GM19351 (cell line): ENCODE results near the gene GAST.

Experiments used
- ATAC-seq: cut with Tn5 transposase; IDR thresholded peaks from one replicate; pipeline ENCODE4 v1.9.1; 2021; ENCODE audit warnings: mild to moderate bottlenecking, moderate library complexity; ENCODE audit not compliant: unreplicated experiment

The GAST gene

DNA sequence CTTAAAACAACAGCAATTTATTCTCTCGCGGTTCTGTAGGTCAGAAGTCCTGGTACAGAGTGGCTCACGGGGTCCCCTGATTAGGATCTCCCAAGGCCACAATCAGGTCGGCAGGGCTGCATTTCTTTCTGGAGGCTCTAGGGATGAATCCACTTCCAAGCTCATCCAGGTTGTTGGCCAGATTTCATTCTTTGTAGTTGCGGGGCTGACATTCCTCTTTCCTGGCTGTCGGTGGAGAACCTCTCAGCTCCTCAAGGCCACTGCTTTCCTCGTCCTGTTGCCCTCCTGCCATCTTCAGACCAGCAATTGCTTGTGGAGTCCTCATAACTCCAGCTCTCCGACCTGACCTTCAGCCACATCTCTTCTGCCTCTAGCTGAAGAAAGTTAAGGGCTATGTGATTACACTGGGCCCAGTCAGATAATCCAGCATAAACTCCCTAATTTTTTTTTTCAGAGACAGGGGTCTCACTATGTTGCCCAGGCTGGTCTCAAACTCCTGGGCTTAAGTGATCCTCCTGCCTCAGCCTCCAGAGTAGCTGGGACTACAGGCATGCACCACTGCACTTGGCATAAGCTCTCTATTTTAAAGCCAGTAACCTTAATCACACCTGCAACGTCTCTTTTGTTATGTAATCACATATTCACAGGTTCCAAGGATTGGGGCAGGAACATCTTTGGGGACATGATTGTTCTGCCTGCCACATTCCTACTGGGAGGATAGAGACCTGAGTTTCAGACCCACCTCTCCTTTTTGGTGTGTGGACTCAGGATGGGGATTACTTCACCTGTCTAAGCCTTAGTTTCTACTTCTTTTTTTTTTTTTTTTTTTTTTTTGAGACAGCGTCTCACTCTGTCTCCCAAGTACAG, 4.1 kb upstream of the GAST start:
- no peak for ATAC-seq

DNA sequence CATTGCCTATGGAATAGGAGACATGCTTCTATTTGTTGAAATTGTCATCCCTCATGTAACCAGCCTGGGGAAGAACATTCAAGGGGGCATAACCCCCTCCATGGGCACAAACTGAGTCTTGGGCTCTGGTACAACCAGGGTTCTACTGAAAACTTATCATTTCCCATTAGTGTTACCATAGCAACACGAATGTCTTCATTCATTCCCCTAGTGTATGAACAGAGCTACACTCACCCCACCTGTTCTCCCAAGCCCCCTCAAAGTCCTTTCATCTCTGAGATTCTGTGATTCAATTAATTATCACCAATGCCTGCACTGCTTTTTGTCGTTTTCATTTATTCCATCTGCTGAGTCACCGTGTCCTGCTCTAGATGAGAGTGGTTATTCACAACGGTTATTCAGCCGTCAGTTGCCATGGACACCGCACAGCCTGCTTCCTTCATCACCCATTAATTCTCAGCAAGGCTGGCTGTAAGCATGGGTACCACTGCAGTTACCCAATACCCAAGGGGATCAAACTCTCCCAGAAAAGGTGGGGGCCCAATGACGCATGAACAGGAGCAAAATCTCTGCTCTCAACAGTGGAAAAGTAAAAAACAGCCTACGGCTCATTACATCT, 1.6 kb upstream of the GAST start:
- no peak for ATAC-seq

DNA sequence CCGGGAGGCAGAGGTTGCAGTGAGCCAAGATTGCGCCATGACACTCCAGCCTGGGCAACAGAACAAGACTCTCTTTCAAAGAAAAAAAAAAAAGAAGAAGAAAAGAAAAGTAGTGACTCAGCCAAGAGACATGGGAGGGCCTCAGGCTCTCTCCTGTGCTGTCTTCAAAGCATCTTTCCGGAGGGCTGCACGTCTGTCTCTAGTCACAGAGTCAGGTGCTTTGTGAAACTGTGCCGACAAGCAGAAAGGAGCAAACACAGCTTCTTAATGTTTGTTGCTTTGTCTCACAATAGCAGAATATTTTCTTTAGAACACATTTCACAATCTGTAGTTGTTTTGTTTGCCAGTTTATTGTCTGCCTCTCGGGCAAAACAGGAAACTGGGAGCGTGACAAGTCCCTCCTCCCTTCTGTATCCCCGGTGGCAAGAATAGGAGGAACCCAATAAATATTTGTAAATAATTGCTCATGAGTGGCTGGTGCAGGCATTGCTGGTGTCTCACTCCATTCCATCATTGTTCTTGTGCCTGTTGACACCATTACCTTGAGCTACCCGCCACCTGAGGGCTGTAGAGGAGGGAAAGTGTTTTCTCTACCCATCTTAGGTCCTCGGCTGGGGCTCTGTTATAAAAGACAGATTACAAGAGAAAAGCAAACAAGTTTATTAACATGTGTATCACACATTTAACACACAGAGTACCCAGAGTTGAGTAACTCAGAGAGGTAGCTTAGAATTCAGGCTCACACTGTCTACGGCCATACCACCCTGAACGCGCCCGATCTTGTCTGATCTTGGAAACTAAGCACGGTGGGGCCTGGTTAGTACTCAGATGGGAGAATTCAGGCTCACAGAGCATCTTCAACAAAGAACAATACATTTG, 5.5 kb downstream of the GAST start:
- no peak for ATAC-seq

DNA sequence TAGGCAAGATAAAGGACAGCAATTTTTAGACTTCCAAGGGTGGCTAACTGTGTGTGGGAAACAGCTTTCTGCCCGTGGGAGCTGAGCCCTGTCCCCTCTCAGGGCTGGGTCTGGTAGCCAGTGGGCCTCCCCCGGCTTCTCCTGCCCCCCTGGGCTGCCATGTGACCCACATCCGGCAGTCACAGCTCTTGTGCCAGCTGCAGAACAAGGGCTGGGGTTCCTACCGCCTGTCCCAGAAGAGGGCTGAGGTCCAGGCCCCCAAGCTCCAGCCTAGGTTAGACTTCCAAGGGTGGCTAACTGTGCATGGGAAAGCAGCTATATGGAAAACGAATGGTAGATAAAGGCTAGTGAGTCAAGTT, 6.1 kb downstream of the GAST start:
- ATAC-seq, result no peak

DNA sequence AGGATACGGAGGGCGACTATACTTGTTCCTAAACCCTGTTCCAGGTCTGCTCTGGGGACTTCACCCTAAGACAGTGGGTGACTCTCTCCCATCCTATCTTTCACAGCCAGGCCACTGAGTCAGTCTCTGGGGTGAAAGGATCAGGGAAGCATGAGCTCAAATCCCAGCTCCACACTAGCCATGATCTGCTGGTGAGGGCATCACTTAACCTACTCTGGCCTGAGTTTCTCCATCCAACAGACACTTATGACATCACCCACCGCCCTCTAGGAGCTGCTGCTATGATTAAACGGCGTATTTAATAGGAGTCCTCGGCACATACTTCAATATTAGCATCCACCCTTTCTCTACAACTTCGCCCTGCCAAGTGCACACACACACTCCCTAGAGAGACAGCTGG, 10.1 kb downstream of the GAST start:
- no peak for ATAC-seq

DNA sequence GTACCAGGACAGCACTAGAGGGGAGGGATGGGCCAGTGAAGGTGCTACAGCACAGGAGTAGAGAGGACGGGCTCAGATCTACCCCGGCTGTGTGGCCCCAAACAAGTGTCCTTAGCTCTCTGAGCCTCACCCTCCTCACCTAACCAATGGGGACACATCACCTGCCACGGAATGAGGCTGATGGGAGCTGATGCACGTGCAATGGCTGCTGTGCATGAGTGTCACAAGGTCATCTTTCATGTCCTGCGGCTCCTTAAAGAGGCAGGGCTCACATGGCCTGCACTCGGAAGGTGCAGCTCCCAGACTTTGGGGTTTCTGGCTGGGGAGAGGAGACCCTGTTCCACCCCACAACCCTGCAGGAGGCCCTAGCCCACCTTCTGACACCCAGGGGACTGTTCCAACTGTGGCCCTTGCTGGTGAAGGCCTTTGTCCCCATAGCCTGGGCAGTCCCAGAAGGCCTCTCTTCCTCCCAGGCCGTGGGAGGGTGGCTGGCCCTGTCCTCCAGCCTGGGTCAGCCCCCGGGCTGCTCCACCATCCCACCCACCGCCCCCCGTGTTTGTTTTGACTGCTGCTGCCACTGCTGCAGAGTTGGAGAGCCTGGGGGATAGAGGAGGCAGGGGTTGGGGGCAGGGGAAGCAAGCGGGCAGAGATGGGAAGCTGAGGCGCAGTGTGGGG, 11.8 kb downstream of the GAST start:
- no peak for ATAC-seq

- ATAC-seq, result no peak
Observed at GRCh38 chr17:41724476-41725050, 12.4 kb downstream of the GAST start.

- ATAC-seq, result no peak
Observed at GRCh38 chr17:41725134-41725533, 13.0 kb downstream of the GAST start.

GRCh38 chr17:41728056-41728455, 15.9 kb downstream of the GAST start:
- no peak for ATAC-seq

DNA sequence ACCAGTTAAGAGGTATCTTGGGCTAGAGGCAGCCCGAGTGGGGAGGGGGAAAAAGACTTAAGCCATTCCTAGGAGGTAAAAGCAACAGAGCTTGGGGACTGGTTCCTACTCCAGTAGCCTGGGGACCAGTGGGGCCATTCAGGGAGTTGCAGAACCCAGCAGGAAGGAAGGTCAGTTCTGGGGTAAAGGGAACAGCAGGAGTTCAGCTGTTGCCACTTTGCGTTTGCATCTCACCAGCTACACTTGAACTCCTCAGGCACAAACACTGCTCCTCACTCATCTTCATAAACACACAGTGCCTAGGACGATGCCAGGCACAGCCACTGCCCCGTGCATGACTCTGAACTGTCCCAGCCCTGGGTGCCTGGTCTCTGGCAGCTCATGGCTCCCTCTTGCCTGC, 18.3 kb downstream of the GAST start:
- no peak for ATAC-seq

DNA sequence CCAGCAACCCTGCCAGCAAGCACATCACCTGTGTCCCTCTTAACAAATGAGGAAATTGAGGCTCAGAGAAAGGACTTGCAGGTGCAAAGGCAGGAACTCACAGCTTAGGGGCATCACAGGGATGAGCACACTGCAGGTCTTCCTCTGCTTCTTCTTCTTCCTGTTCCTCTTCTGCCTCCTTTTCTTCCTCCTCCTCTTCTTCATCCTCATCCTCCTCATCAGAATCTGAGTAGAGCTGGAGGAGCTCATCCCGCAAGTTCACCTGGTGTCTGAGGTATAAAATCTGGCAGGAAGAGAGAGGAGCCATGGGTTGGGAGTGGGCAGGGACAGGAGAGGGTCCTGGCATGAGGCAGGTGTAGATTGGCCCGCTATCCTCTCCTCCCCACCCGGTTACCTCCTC, 19.7 kb downstream of the GAST start:
- no peak for ATAC-seq

GRCh38 chr17:41733348-41734138, 21.4 kb downstream of the GAST start:
- ATAC-seq, result no peak

DNA sequence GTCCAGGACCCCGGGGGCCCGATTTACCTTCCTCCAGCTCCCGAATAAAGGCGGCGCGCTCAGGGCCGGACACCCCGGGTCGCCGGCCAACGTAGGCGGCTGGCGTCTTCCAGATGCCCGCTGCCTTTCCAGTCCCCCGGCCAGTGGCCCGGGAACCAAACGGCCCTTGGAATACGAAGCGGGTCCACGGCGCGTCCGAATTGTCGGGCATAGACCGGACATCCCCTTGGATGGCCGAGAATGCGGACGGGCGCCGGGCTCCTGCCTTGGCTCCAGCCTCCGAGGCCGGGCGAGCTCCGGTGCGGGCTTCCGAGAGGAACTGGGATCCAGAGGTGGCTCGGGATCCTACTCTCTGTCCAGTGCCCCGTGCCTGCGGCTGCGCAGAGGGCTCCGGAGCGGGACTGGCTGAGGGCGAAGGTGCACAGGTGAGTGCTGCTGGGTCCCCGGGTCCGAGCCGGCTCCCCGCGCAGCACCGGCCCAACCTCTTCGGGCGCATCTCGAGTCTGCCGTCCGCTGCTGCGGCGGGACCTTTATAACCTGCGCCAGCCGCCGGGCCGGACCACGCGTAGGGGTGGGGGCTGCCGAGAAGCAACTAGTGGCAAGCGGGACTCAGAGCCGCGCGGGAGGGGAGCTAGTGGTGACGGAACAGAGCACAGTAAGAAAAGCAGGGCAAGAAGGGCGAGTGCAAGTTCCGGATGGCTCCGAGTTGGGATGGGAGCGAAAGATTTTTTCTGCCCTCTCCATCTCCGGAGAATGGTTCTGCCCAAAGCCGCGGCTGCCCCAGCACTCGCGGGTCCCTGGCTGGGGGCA, 22.2 kb downstream of the GAST start, which contains the start of gene HAP1:
Gene HAP1, minus strand, starts transcription at position 505 of the 810 bp plus-strand sequence. Its CDS starts 9 bp downstream, at position 496.
- ATAC-seq, result no peak

- ATAC-seq, result no peak
Observed at GRCh38 chr17:41734949-41735313, 22.8 kb downstream of the GAST start.

GRCh38 chr17:41735744-41736143, 23.6 kb downstream of the GAST start:
- no peak for ATAC-seq

- no peak for ATAC-seq
Observed at GRCh38 chr17:41736983-41737679, 25.0 kb downstream of the GAST start.

DNA sequence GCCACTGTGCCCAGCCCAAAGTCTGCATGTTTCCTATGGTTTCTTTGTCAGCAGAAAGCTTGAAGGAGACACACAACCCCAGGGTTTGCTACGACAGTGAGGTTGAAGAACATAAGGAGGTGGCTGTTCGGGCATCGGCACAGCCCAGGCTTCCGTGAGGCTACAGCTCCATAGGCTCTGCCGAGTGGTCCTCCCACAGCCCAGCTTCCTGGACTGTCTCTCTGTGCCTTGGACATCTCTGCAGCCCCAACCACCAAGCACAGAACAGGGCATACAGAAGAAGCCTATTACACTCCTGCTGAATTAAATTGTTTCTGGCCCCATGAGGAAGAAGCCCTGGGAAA, 25.5 kb downstream of the GAST start:
- ATAC-seq, result no peak

GRCh38 chr17:41738077-41738800, 26.1 kb downstream of the GAST start:
- no peak for ATAC-seq
